AG10803 (cell line): ENCODE data around the gene HBG1.

Experiments
- DNase-seq: peaks from one replicate; pipeline ENCODE4 v3.0.0; 2010; ENCODE audit warnings: low read depth
- H3K4me3 ChIP-seq: 2 replicates; pipeline ENCODE4 v1.5.1; 2011; ENCODE audit warnings: mild to moderate bottlenecking, low read length, control low read depth
- TF ChIP-seq, protein P1 (sequence below): conservative IDR thresholded peaks from 2 replicates; pipeline ENCODE4 v1.5.1; 2011; ENCODE audit warnings: mild to moderate bottlenecking, low read length, control low read depth, inconsistent platforms

HBG1 gene

DNA sequence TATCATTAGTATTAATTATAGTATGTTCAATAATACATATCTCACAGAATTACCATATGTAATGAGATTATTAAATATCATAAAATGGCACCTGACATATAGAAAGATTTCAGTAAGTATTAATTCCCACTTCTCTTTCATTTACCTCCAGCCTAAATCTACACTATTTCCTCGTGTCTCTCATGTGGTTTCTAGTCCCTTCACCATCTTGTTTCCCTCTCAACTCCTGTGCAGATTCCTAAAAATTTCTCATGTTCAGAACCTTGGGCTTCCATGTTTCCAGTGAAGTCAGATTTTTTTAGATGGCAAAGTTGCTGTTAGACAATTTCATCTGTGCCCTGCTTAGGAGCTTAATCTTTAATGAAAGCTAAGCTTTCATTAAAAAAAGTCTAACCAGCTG is 34.2 kb upstream of the HBG1 start:
- TF ChIP-seq, protein P1, sequence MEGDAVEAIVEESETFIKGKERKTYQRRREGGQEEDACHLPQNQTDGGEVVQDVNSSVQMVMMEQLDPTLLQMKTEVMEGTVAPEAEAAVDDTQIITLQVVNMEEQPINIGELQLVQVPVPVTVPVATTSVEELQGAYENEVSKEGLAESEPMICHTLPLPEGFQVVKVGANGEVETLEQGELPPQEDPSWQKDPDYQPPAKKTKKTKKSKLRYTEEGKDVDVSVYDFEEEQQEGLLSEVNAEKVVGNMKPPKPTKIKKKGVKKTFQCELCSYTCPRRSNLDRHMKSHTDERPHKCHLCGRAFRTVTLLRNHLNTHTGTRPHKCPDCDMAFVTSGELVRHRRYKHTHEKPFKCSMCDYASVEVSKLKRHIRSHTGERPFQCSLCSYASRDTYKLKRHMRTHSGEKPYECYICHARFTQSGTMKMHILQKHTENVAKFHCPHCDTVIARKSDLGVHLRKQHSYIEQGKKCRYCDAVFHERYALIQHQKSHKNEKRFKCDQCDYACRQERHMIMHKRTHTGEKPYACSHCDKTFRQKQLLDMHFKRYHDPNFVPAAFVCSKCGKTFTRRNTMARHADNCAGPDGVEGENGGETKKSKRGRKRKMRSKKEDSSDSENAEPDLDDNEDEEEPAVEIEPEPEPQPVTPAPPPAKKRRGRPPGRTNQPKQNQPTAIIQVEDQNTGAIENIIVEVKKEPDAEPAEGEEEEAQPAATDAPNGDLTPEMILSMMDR, result no peak
- no peak overlapping the region for H3K4me3 ChIP-seq
- DNase-seq, result no peak

DNA sequence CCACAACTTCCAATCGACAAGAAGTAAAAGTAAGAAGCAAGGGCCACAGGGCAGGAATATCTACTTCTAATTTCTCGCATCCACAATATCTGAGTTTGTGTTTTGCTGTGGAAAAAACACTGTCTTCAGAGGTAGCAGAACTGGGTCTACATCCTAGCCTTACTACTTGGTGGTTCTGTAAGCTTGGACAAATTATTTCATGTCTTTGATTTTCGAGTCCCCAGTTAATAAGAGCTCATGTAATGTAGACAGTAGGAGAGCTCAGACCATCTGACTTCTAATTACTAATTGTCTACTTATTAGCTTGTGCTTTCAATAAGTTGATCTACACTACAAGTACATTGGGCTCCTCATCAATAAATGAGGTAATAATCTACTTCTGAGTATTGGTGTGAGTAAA is 33.4 kb upstream of the HBG1 start:
- no peak for DNase-seq
- H3K4me3 ChIP-seq, result no peak overlapping the region
- TF ChIP-seq, protein P1, result no peak

DNA sequence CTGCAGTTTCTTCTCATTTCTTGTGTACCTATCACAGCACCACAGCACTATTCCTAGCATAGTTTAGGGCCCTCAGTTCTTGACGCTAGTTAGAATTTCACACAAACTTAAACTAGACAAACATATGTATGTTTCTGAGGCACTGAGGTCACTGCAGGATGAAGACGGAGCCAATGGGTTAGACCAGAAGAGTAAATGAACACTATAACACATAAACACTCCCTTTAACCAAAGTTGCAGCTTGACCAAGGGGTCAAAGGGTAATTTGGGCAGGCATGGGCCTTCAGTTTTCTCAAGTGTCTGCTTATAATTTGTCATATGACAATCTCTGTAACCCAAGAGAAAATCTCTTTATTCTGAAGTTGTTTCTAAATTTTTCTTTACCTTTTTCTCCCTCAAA is 33.0 kb upstream of the HBG1 start:
- TF ChIP-seq, protein P1, result no peak
- no peak for DNase-seq
- H3K4me3 ChIP-seq, result no peak overlapping the region

DNA sequence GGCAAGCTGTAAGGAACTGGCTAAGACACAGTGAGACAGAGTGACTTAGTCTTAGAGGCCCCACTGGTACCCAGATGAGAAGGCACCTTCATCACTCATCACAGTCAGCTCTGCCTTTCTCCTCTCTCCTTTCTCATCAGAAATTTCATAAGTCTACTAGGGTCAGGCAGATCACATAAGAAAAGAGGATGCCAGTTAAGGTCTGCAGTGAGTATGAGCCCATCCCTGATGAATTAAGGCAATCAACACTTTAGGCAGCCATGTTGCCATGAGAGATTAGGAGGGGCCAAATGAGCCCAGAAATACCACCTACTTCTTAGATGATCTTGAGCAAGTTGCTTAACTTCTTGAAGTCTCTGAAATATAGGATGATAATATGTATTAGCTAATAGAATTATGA is 31.9 kb upstream of the HBG1 start:
- DNase-seq, result no peak
- TF ChIP-seq, protein P1, result no peak
- H3K4me3 ChIP-seq, result no peak overlapping the region

DNA sequence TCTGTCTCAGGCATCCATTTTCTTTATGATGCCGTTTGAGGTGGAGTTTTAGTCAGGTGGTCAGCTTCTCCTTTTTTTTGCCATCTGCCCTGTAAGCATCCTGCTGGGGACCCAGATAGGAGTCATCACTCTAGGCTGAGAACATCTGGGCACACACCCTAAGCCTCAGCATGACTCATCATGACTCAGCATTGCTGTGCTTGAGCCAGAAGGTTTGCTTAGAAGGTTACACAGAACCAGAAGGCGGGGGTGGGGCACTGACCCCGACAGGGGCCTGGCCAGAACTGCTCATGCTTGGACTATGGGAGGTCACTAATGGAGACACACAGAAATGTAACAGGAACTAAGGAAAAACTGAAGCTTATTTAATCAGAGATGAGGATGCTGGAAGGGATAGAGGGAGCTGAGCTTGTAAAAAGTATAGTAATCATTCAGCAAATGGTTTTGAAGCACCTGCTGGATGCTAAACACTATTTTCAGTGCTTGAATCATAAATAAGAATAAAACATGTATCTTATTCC is 31.0 kb upstream of the HBG1 start:
- peak; percentile 98 for DNase-seq

DNA sequence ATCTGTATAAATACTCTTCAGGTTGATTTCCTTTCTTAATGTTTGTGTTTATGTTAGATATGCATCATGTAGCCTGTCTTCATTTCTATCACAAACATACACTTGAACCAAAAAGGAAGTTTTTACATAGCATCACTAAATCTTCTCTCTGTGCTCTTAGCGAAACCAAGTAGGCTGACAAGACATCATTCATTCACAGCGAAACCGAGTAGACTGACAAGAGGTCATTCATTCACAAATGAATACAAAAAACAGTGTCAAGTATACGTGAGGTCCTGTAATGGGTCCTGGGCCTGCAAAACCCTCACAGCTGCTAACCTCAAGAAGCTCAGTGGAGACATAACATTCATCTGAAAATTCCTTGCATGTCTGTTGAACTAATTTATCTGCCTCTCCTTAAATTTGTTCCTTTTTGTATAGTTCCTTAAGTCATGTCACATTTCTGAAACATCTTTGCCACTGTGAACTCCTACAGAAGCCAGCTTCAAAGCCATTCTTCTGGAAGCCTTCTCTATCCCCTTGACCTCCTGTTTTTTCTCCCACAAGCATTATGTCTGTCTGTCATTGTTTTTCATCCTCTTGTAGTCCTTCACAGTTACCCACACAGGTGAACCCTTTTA is 29.9 kb upstream of the HBG1 start:
- TF ChIP-seq, protein P1, result no peak
- H3K4me3 ChIP-seq, result no peak overlapping the region
- DNase-seq, result peak; percentile 11

More for the DNA sequence above, 31.0 kb upstream of the HBG1 start:
- TF ChIP-seq, protein P1, result no peak
- no peak overlapping the region for H3K4me3 ChIP-seq

DNA sequence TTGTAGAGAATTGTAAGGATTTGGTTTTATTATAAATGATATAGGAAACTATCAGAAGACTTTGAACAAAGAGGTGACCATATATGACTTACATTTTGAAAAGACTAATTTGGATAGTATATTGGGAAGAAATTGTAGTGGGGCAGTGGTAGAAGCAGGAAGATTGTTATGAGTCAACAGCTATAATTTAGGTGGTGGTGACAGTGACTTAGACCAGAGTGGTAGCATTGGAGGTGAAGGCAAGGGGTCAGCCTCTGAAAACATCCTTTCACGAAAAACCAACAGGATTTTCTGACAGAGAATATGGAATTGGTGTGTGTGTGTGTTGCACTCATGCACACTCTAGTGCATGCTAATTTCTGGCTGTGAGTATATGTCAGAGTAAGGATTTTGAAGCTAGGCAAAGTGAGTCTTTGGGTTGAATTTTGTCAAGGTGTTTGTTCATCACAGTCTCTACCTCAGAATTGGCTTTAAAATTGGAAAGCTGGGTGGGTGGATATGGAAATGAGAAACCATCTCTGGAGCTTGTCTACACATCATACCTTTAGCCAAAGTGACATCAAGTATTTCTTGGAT is 28.2 kb upstream of the HBG1 start:
- TF ChIP-seq, protein P1, result no peak
- DNase-seq, result no peak
- no peak overlapping the region for H3K4me3 ChIP-seq
